Astrocyte of the cerebellum (primary cell): Measurements from ENCODE around the gene NUDT3.

Experiments
- DNase-seq: peaks from one replicate; pipeline ENCODE4 v3.0.0-alpha.2; 2011; ENCODE audit warnings: low read depth
- H3K4me3 ChIP-seq: 2 replicates; pipeline ENCODE4 v1.5.1; 2011; ENCODE audit warnings: mild to moderate bottlenecking, low read depth, low read length, moderate library complexity
- in situ Hi-C: cut with HindIII; loops from 2 replicates; pipeline ENCODE4 v1.10.0; 2017; ENCODE audit warnings: low sequenced_read_pairs
- TF ChIP-seq, protein P1 (sequence below): IDR thresholded peaks from 2 replicates; pipeline ENCODE4 v1.5.1; 2012; ENCODE audit warnings: low read length, low read depth, moderate library complexity, mild to moderate bottlenecking; ENCODE audit errors: missing control alignments

The NUDT3 gene

DNA sequence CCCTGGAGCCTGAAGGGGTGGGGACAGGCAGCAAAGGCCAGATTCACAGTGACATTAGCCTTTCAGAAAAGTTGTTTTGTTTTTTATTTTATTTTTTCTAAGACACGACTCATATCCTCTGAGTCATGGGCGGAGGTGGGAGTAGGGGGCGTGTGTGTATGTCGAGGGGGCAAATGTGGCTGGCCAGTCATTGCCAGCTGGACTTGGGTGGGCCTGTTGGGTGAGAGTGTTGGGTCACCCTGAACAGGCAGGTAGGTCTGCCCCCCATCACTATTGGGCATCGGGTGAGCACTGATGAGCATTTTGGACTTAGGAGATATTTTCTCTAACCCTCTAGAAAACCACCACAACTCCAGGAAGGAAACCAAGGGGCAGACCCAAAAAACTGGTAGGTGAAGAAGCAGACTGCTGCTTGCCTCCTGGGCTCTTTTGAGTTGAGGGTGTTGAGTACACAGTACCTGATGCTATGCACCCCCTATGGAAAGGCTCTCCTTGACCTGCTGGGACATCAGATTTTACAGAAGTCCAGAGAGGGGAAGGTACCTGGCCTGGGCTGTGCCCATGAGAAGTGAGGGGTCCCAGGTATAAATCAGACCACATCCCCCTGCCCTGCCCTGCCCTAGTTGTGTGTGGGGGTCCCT is 149.2 kb downstream of the NUDT3 start:
- no peak for DNase-seq
- in situ Hi-C loops = no loop called here
- no peak overlapping the region for H3K4me3 ChIP-seq
- TF ChIP-seq, protein P1, sequence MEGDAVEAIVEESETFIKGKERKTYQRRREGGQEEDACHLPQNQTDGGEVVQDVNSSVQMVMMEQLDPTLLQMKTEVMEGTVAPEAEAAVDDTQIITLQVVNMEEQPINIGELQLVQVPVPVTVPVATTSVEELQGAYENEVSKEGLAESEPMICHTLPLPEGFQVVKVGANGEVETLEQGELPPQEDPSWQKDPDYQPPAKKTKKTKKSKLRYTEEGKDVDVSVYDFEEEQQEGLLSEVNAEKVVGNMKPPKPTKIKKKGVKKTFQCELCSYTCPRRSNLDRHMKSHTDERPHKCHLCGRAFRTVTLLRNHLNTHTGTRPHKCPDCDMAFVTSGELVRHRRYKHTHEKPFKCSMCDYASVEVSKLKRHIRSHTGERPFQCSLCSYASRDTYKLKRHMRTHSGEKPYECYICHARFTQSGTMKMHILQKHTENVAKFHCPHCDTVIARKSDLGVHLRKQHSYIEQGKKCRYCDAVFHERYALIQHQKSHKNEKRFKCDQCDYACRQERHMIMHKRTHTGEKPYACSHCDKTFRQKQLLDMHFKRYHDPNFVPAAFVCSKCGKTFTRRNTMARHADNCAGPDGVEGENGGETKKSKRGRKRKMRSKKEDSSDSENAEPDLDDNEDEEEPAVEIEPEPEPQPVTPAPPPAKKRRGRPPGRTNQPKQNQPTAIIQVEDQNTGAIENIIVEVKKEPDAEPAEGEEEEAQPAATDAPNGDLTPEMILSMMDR = no peak

DNA sequence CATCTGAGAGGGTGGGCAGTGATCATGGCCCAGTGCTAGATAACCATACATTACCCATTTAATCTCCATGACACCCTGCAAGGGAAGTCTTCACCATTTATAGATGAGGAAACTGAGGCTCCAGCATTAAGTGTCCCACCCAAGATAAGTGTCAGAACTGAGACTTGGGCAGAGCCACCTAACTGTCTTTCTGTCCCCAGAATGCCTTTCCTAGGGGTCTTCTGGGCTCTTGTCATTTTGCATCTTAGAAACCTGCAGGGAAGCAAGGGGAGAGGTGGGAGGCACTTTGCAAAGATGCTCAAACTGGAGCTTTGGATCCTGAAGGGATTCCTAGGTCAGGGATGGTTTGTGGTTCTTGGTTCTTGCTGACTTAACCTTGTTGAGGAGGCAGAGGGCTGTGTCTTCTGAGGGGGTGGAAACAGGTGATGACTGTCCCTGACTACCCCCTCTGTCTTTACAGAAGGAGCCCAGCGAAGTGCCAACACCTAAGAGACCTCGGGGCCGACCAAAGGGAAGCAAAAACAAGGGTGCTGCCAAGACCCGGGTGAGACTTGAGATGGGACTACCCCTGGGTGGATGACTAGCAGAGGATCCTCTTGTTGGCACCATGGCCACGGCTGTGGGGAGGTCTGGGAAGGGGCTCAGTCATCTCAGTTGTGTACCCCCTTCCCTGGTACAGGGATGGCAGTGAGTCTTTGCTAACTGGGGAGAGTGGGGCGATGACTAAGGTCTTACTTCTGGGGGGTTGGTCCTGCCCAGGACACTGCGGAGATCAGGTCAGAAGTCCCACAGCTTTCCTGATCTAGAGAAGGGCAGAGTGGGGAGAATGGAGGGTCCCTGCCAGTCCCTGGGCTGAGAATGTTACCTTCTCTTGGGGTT is 150.0 kb downstream of the NUDT3 start:
- no peak overlapping the region for H3K4me3 ChIP-seq
- DNase-seq = no peak
- in situ Hi-C loops = no loop called here
- TF ChIP-seq, protein P1 = no peak

DNA sequence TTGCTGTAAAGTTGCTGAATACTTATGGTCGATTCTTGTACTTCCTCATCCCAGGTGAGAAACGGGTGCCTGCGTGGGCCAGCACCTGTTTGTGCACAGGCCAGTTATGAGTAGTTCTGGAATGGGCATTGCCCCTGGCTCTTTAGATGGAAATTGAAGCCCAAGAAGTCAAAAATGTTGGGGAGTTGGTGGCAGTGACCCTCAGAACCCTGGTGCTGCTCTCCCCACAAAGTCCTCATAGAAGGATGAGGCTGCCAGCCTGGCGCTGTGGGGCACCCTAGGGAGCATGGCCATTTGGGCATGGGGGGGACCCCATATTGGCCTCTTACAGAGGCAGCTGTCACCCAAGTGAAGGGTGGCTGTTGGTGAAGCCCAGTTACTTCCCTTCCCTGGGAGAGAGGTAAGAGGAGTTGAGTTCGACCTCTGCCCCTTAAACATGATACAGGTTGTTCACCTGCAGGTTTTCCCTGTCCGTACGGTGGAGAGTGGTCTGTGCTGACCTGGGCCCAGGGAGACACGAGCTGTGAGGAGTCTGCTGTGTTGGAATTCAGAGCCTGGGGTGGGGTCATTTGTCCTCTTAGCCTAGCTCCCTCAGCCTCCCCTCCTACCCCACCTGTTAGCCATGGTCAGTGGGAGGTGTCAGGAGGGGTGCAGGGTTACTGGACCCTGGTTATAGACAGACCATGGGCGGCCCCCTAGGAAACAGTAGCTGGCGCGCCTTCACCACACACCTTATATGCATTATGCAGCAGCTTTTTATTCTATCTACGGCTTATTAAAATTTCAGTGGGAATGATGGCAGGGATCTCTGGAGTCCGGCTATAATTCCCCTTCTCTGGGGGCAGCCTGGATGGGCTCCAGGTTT is 150.9 kb downstream of the NUDT3 start:
- TF ChIP-seq, protein P1 = no peak
- in situ Hi-C loops = no loop called here
- no peak overlapping the region for H3K4me3 ChIP-seq
- DNase-seq = no peak

DNA sequence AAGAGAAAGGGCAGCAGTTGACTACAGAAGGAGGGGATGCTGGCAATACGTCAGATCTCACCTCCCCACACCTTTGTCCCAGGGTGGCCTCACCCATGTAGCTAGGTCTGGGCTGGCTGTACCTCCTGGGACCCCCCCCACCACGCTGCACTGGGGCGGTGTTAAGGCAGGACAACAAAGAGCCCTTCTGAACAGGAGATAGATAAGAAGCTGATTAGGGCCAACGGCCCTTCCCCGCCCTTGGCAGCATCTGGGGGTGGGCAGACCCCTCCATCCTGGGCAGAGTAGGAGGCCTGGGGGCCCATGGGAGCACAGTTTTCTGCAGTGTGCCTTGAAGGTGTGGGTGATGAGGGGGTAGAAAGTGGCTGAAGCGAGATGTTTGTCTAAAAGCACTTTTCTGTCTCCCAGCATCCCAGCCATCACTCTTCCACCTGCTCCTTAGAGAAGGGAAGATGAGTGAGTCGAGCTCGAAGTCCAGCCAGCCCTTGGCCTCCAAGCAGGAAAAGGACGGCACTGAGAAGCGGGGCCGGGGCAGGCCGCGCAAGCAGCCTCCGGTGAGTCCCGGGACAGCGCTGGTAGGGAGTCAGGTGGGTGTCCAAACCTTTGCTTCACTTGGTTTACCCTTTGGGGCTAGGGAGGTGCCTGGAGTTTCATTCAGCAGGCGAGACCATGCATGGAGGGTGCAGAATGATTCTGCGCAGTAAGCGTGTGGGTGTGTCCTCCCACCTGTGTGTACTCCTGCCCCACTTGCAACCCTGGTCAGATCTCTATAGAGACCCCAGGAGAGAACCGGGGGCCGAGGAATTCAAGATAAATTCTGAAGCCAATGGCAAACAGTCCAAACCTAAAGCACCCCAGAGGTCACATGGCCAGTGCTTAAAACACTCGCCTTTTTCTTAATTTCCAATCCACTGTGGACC is 151.9 kb downstream of the NUDT3 start:
- TF ChIP-seq, protein P1 = no peak
- in situ Hi-C loops = no loop called here
- DNase-seq = no peak
- no peak overlapping the region for H3K4me3 ChIP-seq

DNA sequence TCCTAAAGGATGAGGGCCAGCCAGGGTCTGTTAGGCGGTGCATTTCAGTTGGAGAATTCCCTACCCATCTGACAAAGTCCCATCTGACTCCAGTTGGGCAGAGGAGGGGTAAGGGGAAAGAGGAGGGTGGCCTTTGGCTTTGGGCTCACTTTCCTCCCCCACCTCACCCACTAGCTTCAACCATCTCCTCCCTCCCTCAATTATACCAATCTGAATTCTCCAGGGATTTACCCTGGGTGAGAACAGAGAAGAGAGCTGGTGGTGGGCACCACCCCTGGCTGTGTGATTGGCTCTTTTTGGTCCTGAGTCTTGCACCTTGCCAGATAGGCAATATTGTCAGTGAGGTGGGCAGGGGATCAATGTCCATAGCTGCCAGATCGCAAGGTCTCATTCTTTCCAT is 152.6 kb downstream of the NUDT3 start:
- no peak overlapping the region for H3K4me3 ChIP-seq
- in situ Hi-C loops = no loop called here
- TF ChIP-seq, protein P1 = no peak
- DNase-seq = no peak
